Thymus (tissue), 11 donors: ENCODE results near the gene ASCC1. TPM values are rescaled to one million over a fixed set of nuclear protein-coding genes. Genes with fewer than 3 reads are reported as not detected.

Experiments used
- DNase-seq, 9 donors: peaks; one replicate each; pipeline ENCODE4 v3.0.0-alpha.2; 2013; ENCODE audit warnings: low spot score in 9 of 9, low read depth in 6 of 9, missing footprints in 1 of 9
- H3K27ac ChIP-seq, 2 donors: one replicate each; pipeline ENCODE4 v1.5.1; 2013; ENCODE audit warnings: control low read depth in 1 of 2, low read depth in 1 of 2, low read length in 1 of 2, mild to moderate bottlenecking in 1 of 2, moderate library complexity in 1 of 2
- H3K27me3 ChIP-seq, 2 donors: one replicate each; pipeline ENCODE4 v1.5.1; 2013; ENCODE audit warnings: low read length in 1 of 2; ENCODE audit not compliant: control insufficient read depth in 2 of 2, insufficient read depth in 1 of 2
- H3K36me3 ChIP-seq, 2 donors: one replicate each; pipeline ENCODE4 v1.5.1; 2013; ENCODE audit warnings: low read length in 1 of 2, mild to moderate bottlenecking in 1 of 2, moderate library complexity in 1 of 2; ENCODE audit not compliant: control insufficient read depth in 2 of 2, insufficient read depth in 2 of 2
- H3K4me1 ChIP-seq, 2 donors: one replicate each; pipeline ENCODE4 v1.5.1; 2013; ENCODE audit warnings: low read length in 2 of 2; ENCODE audit not compliant: control insufficient read depth in 2 of 2, insufficient read depth in 2 of 2
- H3K4me3 ChIP-seq, 2 donors: one replicate each; pipeline ENCODE4 v1.5.1; 2013; ENCODE audit warnings: low read length in 2 of 2, control low read depth in 1 of 2, mild to moderate bottlenecking in 1 of 2
- H3K9me3 ChIP-seq, 2 donors: one replicate each; pipeline ENCODE4 v1.5.1; 2013; ENCODE audit warnings: low read length in 1 of 2, mild to moderate bottlenecking in 1 of 2; ENCODE audit not compliant: control insufficient read depth in 2 of 2, insufficient read depth in 1 of 2
- WGBS: extraction: QIAGEN DNeasy Blood & Tissue Kit; methylation state at CpG from one replicate; pipeline ENCODE4 v1.1.7; 2013; 5-methylcytosine and 5-hydroxymethylcytosine counted together
- polyA plus RNA-seq: library from polyadenylated mRNA; stranded (reverse); fragments of 200-250 nt; gene quantifications from one replicate; pipeline ENCODE4 v1.2.3, GENCODE V29; 2013
- total RNA-seq: library from RNA; stranded (reverse); fragments of 120-200 nt; gene quantifications from one replicate; pipeline ENCODE4 v1.2.4, GENCODE V29; 2013
- donor health status: healthy.

Gene ASCC1
- total and polyA plus RNA-seq, 2 donors = 22.1 to 29.7 TPM

DNA sequence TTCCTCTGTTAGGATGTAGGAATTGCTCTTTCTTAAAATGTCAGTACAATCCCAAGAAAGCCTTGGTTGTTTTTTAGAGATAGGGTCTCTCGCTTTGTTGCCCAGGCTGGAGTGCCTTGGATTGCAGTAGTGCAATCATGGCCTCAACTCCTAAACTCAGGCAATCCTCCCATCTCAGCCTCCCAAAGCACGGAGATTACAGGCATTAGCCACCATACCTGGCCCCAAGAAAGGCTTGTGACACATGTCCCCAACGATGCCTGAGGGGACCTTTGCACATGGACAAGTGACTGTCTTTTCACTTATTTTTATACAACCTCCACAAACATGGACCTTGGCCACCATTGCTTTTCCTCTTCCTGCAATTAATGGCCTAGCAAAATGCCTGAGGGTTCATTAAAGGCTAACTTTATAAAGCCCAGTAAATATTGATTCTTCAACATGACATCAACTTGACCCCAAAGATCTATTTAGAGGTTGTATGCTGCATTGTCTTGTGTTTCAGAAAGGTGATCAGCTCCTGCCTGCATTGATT lies 117.7 kb downstream of the ASCC1 start:
- WGBS = 97% methylated on average over 3 of the region's 3 CpGs
- H3K27ac ChIP-seq = no peak overlapping the region
- H3K36me3 ChIP-seq = peaks cover 9 to 15% of the 10 kb centered on the region in 2 donors
- no peak overlapping the region for H3K4me3 ChIP-seq
- DNase-seq = no peak
- peaks cover 2 to 5% of the 10 kb centered on the region in 2 donors for H3K4me1 ChIP-seq
- H3K9me3 ChIP-seq = no peaks in the 10 kb centered on the region
- H3K27me3 ChIP-seq = no peaks in the 10 kb centered on the region

DNA sequence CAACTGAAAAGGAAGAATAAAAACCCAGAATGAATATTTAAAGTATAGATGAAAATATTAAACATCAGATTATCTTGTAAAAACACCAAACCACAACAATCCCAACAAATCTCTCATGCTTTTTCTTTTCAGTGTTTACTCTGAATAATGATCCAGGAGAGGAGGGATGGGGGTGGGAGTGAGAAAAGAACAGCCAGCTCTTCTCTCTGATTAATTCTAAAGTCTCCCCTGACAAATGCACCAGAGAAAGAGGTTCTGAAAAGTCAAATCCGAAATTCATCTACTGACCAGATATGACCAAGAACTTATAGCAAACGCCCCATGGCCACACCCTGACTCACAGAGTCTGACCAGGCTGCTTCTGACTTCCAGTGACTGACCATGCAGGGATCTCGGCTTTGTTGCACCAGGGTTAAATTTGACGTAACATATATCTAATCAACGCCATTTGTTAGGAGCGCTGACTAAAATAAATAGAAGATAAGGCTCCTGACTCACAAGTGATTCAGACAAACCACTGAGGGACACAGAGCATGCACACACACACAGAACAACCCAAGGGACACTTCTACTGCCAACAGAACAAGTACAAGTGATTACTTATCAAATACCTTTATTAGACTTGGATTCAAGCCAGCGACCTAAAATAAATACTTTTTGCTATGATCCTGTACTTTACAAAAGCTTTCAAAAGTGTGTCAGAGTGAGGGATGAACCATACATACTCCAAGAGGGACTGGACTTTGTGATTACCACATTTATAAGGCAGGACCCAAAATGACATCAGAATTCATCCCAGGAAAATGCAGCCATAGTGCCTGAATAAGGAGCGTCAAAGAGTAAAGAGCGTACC lies 118.4 kb downstream of the ASCC1 start:
- Histone ChIP-seq H3K9me3 (no peaks in the 10 kb centered on the region), H3K4me3 (no peak overlapping the region), H3K27ac (no peak overlapping the region), H3K4me1 (peaks cover 2 to 3% of the 10 kb centered on the region in 2 donors), H3K27me3 (no peaks in the 10 kb centered on the region), H3K36me3 (peaks cover 9 to 15% of the 10 kb centered on the region in 2 donors)
- WGBS = 97% methylated on average over 9 of the region's 9 CpGs
- no peak for DNase-seq

DNA sequence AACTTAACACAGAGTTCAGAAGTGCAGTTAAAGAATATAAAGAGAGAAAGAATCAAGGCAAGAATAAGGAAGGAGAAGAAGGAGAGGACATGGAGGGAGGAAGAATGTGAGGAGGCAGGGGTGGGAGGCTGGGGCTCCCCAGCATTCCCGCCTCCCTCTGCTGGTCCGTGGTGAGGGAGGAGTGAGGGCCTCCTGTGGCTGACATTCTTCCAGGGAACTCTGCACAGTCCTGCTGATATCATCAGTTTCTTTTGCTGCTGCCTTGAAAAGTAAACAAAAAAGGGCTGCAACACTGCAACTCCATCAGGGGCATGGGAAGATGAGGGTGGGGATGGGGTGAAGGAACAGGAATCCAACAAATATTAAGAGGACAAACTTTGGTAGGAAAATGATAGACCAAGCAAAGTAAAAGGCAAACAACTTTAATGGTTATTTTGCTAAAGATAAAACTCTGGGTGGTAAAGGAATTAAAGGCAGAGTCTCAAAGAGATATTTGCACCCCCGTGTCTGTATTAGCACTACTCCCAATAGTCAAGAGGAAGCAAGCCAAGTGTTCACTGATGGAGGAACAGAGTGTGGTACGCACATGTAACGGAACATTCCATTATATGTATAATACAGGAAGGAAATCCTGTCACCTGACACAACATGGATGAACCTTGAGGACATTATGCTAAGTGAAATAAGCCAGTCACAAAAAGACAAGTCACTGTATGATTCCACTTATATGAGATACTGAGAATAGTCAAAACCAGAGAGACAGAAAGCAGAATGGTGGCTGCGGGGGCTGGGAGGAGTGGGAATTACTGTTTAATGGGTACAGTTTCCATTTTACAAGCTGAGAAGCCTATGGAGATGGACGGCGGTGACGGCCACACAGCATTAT lies 119.7 kb downstream of the ASCC1 start:
- DNase-seq = no peak
- H3K27ac ChIP-seq = no peak overlapping the region
- H3K4me1 ChIP-seq = peaks cover 2 to 3% of the 10 kb centered on the region in 2 donors
- WGBS = 95% methylated on average over 9 of the region's 9 CpGs
- H3K9me3 ChIP-seq = no peaks in the 10 kb centered on the region
- peaks cover 6 to 15% of the 10 kb centered on the region in 2 donors for H3K36me3 ChIP-seq
- H3K4me3 ChIP-seq = no peak overlapping the region
- no peaks in the 10 kb centered on the region for H3K27me3 ChIP-seq

DNA sequence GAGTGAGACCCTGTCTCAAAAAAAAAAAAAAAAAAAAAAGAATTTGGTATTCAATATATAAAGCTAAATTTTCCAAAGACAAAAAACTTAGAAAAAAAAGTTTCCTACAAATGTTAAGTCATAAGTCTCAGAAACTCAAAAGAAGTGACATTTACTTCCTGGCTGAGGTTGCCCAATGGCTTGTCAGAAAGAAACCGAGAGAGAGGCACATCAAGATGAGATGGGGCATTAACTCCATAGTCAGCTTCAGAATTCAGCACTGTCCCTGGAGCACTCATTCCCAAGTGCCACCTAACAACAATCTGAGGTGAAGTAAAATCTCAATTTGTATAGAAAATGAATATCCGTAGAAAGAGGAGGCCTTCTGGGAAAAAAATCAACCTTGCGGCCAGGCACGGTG lies 120.9 kb downstream of the ASCC1 start:
- 94% methylated on average over 4 of the region's 4 CpGs for WGBS
- Histone ChIP-seq H3K27ac (no peak overlapping the region), H3K27me3 (no peaks in the 10 kb centered on the region), H3K4me1 (peaks cover 2 to 3% of the 10 kb centered on the region in 2 donors), H3K9me3 (no peaks in the 10 kb centered on the region), H3K4me3 (no peak overlapping the region), H3K36me3 (peaks cover 6 to 15% of the 10 kb centered on the region in 2 donors)
- DNase-seq = no peak

DNA sequence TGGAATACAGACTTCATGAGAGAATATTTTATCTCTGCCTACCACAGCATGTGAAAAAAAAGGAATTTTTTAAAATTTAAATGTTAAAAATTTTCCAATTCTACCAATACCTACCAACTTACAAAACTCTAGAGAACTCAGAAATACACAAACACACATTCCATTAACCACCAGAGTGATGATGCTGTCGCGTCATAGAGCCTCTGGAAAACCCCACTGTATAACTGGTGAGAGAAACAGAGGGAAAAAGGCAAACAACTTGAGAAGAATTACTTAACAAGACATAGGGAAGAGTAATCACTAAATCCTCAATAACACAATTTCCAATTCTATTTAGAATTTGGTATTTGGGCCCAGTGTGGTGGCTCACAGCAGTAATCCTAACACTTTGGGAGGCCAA lies 121.5 kb downstream of the ASCC1 start:
- WGBS = 98% methylated on average over 2 of the region's 2 CpGs
- no peak for DNase-seq
- no peak overlapping the region for H3K27ac ChIP-seq
- peaks cover 5 to 7% of the 10 kb centered on the region in 2 donors for H3K4me1 ChIP-seq
- H3K9me3 ChIP-seq = no peaks in the 10 kb centered on the region
- H3K27me3 ChIP-seq = no peaks in the 10 kb centered on the region
- no peak overlapping the region for H3K4me3 ChIP-seq
- peaks cover 6 to 15% of the 10 kb centered on the region in 2 donors for H3K36me3 ChIP-seq

DNA sequence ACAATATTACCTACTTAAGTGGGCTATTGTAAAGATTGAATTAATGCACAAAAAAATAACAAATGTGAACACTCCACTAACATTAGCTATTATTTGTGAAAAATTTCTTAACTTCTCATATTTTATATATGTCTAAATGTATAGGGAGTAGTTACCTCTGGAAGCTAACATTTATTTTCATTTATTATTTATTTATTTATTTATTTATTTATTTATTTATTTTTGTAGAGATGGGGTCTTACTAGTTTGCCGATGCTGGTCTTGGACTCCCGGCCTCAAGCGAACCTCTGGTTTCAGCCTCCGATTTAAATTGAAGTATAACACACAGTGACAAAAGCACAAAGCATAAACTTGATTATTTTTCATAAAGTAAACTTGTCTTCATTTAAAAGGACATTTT lies 122.6 kb downstream of the ASCC1 start:
- H3K27me3 ChIP-seq = peaks cover 0 to 5% of the 10 kb centered on the region in 2 donors
- H3K4me3 ChIP-seq = no peak overlapping the region
- H3K4me1 ChIP-seq = peaks cover 12 to 16% of the 10 kb centered on the region in 2 donors
- no peak overlapping the region for H3K27ac ChIP-seq
- DNase-seq = no peak
- H3K36me3 ChIP-seq = peaks cover 6 to 11% of the 10 kb centered on the region in 2 donors
- no peaks in the 10 kb centered on the region for H3K9me3 ChIP-seq
- 85% methylated on average over 4 of the region's 4 CpGs for WGBS

DNA sequence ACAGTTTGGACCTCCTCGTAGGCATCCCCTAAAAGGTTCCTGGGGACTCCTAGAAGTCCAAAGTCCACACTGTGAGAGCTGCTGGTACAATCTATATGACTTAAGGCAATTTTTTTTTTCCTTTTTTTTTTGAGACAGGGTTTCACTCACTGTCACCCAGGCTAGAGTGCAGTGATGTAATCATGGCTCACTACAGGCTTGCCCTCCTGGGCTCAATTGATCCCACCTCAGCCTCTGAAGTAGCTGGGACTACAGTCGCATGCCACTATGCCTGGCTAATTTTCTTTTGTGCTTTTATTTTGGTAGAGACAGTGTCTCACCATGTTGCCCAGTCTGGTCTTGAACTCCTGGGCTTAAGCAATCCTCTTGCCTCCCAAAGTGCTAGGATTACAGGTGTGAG lies 123.1 kb downstream of the ASCC1 start:
- no peak for DNase-seq
- H3K36me3 ChIP-seq = peaks cover 6 to 9% of the 10 kb centered on the region in 2 donors
- H3K9me3 ChIP-seq = no peaks in the 10 kb centered on the region
- H3K27ac ChIP-seq = no peak overlapping the region
- 95% methylated on average over 2 of the region's 2 CpGs for WGBS
- H3K27me3 ChIP-seq = peaks cover 0 to 10% of the 10 kb centered on the region in 2 donors
- no peak overlapping the region for H3K4me3 ChIP-seq
- H3K4me1 ChIP-seq = peaks cover 12 to 21% of the 10 kb centered on the region in 2 donors

DNA sequence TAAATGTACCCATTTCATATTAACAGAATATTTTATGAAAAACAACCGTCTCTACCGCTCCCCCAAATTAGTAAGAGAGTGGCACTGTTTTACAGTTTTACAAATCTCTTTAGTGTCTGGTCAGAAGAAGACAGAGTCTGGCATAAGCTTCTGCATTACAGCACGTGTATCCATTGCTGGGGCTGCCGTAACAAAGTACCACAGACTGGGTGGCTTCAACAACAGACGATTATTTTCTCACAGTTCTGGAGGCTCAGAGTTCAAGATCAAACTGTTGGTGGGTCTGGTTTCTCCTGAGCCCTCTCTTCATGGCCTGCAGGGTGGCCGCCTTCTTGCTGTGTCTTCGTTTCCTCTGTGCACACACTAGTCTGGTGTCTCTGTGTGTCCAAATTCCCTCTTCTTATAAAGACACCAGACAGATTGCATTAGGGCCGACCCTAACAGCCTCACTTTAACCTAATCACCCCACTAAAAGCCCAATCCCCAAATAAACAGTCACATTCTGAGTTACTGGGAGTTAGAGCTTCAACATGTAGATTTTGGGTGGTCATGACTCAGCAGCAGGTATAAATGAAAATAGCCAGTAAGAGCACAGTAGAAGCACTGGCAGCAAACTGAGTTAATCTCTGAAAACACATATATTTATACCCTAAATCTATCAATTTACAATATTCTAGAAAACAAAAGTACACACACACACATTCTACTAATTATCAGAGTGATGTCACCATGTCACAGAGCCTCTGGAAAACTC lies 123.7 kb downstream of the ASCC1 start:
- Histone ChIP-seq H3K9me3 (peaks cover 0 to 1% of the 10 kb centered on the region in 2 donors), H3K4me3 (no peak overlapping the region), H3K4me1 (peaks cover 12 to 24% of the 10 kb centered on the region in 2 donors), H3K27me3 (peaks cover 0 to 15% of the 10 kb centered on the region in 2 donors), H3K36me3 (peaks cover 5 to 7% of the 10 kb centered on the region in 2 donors), H3K27ac (peak overlapping the region in 1 of 2 donors; percentile 31)
- no peak for DNase-seq
- 98% methylated on average over 8 of the region's 8 CpGs for WGBS
